ENCODE data around the gene PASK. TPM values are rescaled to one million over a fixed set of nuclear protein-coding genes. Genes with fewer than 3 reads are reported as not detected.

The PASK gene
- total and polyA plus RNA-seq, 9 of the 15 experiments (the other 6 are each of a cell fraction or from before 2014, with no cell fraction given), result 1.5 to 30.3 (median 9.9) TPM

- no peaks in the 10 kb centered on the region for H3K79me2 ChIP-seq (ENCODE audit: control insufficient read depth, insufficient read depth, low read length)
- H3K9me1 ChIP-seq (ENCODE audit: control insufficient read depth, insufficient read depth, low read length), result no peaks in the 10 kb centered on the region
- H3K27me3 ChIP-seq (ENCODE audit: control insufficient read depth in 2 of 2, insufficient read depth in 2 of 2, low read length in 2 of 2), result peaks cover 5 to 63% of the 10 kb centered on the region in 2 experiments; a peak in 3 of 5 replicates
- intact Hi-C loops (cut with micrococcal nuclease), result no loop called here
- DNase-seq (ENCODE audit: extremely low read depth in 1 of 4, low spot score in 3 of 4), result no peak
- H4K20me1 ChIP-seq (replicated peaks; ENCODE audit: control insufficient read depth, insufficient read depth, low read length), result 0 out of 2 replicates have a peak, but pooled peaks cover 3% of the 10 kb centered on the region
- no TSS peak for BruUV-seq (replicated peaks)
- H3K36me3 ChIP-seq (ENCODE audit: control insufficient read depth, insufficient read depth, low read length), result no peaks in the 10 kb centered on the region
- in situ Hi-C loops (cut with MboI), result no loop called here
- no peak for ATAC-seq
- no peak overlapping the region for H3K4me3 ChIP-seq
- H3K9me3 ChIP-seq (replicated peaks; ENCODE audit: control insufficient read depth, insufficient read depth, low read depth, low read length), result no peaks in the 10 kb centered on the region
- H3K4me1 ChIP-seq (replicated peaks in 1 of 2; ENCODE audit: control insufficient read depth in 2 of 2, insufficient read depth in 2 of 2, low read length in 2 of 2), result peaks cover 0 to 28% of the 10 kb centered on the region in 2 experiments; a peak in 2 of 5 replicates
- WGBS (ENCODE audit: insufficient coverage, low coverage, missing lambda C conversion rate), result 8% methylated on average over 14 of the region's 23 CpGs
- H3K4me2 ChIP-seq (ENCODE audit: insufficient read depth, low read length), result no peak overlapping the region
- ChIA-PET CTCF (ENCODE audit: low intra/inter-chr PET ratio) (no interaction called here), POLR2A (interaction anchor here (1.1 kb wide), 1 partner anchor 14 kb away, joined by 4 read pairs; no protein-coding TSS in a partner anchor)
- H2AFZ ChIP-seq (ENCODE audit: low read depth, low read length), result no peak overlapping the region
- no peak overlapping the region for H3K9ac ChIP-seq (ENCODE audit: insufficient read depth in 1 of 2, low read depth in 2 of 2, low read length in 2 of 2)
- no peak for FAIRE-seq
- no peak overlapping the region for H3K27ac ChIP-seq (ENCODE audit: extremely low read depth, low read depth, low read length)
- TF ChIP-seq ZNF518B (CRISPR knock-in tag; IDR thresholded peaks at IDR 0.05) (no peak), MTA3 (IDR thresholded peaks at IDR 0.05; ENCODE audit: borderline replicate concordance) (no peak), ZNF318 (IDR thresholded peaks at IDR 0.05; ENCODE audit: borderline replicate concordance in 1 of 2, low read depth in 1 of 2) (no peak), TAF1 (IDR thresholded peaks at IDR 0.05; ENCODE audit: control insufficient read depth, extremely low read depth, insufficient read depth, low read length, severe bottlenecking) (no peak), TFAM (CRISPR knock-in tag; conservative IDR thresholded peaks at IDR 0.05) (no peak), GATAD2A (IDR thresholded peaks at IDR 0.05) (no peak), NELFE (IDR thresholded peaks at IDR 0.05; ENCODE audit: insufficient read depth, insufficient read length) (no peak), CBX5 (IDR thresholded peaks at IDR 0.05; ENCODE audit: borderline replicate concordance, low read depth) (no peak), ZNF76 (CRISPR knock-in tag; IDR thresholded peaks at IDR 0.05; ENCODE audit: borderline replicate concordance) (no peak), FOS (IDR thresholded peaks at IDR 0.05; ENCODE audit: extremely low read depth, insufficient read length) (no peak)
Measured at GRCh38 chr2:241064802-241065354, 84.4 kb downstream of the PASK start.
